ENCODE data around the gene CCDC177.
A peak's percentile ranks its signal among the peaks of the same experiment; 100 is the strongest.

CCDC177 gene

GRCh38 chr14:69572030-69572840 is 2.4 kb downstream of the CCDC177 start:
- Mint-ChIP-seq H3K4me3 (peak overlapping the region; percentile 64), H3K27me3 (peaks cover 81% of the 10 kb centered on the region), H3K9me3 (no peaks in the 10 kb centered on the region), H3K4me1 (peaks cover 12% of the 10 kb centered on the region), H3K36me3 (ENCODE audit: insufficient read depth) (no peaks in the 10 kb centered on the region), H3K27ac (ENCODE audit: low read depth) (no peak overlapping the region)
- no peak for DNase-seq (ENCODE audit: low spot score in 2 of 2)
- ATAC-seq (replicated peaks; ENCODE audit: extremely low read depth, poor library complexity, severe bottlenecking), result no peak

GRCh38 chr14:69571449-69572029 is 3.1 kb downstream of the CCDC177 start:
- Mint-ChIP-seq H3K27me3 (peaks cover 79% of the 10 kb centered on the region), H3K27ac (ENCODE audit: low read depth) (no peak overlapping the region), H3K4me1 (peaks cover 12% of the 10 kb centered on the region), H3K4me3 (no peak overlapping the region), H3K9me3 (no peaks in the 10 kb centered on the region), H3K36me3 (ENCODE audit: insufficient read depth) (no peaks in the 10 kb centered on the region)
- ATAC-seq (replicated peaks; ENCODE audit: extremely low read depth, poor library complexity, severe bottlenecking), result no peak
- DNase-seq (ENCODE audit: low spot score in 2 of 2), result no peak

- H3K27me3 Mint-ChIP-seq, result peaks cover 79% of the 10 kb centered on the region
- H3K4me1 Mint-ChIP-seq, result peaks cover 12% of the 10 kb centered on the region
- no peaks in the 10 kb centered on the region for H3K9me3 Mint-ChIP-seq
- DNase-seq (ENCODE audit: low spot score in 2 of 2) (no peak), ATAC-seq (replicated peaks; ENCODE audit: extremely low read depth, poor library complexity, severe bottlenecking) (no peak)
- no peak overlapping the region for H3K27ac Mint-ChIP-seq (ENCODE audit: low read depth)
- H3K4me3 Mint-ChIP-seq, result no peak overlapping the region
- H3K36me3 Mint-ChIP-seq (ENCODE audit: insufficient read depth), result no peaks in the 10 kb centered on the region
Measured at GRCh38 chr14:69570836-69571330, 3.8 kb downstream of the CCDC177 start.

DNA sequence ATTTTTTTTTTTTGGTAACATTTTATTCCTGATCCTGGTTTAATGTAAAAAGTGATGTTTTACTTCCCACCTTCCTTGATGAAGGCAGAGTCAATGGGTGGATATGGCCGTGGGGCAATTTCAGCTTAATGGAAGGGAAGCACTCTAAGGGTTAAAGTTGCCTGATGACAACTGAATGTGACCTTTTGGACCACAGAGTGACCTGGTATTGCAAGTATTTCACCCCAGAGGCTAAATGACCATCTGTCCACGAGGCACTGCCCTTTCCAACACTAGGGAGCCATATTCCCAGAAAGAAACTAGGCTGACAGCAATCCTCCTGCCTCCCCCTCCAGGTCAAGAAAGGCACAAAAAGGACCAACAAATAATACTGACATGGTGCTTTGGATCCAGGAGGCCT is 4.8 kb downstream of the CCDC177 start:
- H3K27me3 Mint-ChIP-seq, result peaks cover 79% of the 10 kb centered on the region
- H3K4me1 Mint-ChIP-seq, result peaks cover 11% of the 10 kb centered on the region
- H3K36me3 Mint-ChIP-seq (ENCODE audit: insufficient read depth), result no peaks in the 10 kb centered on the region
- no peaks in the 10 kb centered on the region for H3K9me3 Mint-ChIP-seq
- H3K4me3 Mint-ChIP-seq, result no peak overlapping the region
- DNase-seq (ENCODE audit: low spot score in 2 of 2), result no peak
- H3K27ac Mint-ChIP-seq (ENCODE audit: low read depth), result no peak overlapping the region
- no peak for ATAC-seq (replicated peaks; ENCODE audit: extremely low read depth, poor library complexity, severe bottlenecking)

DNA sequence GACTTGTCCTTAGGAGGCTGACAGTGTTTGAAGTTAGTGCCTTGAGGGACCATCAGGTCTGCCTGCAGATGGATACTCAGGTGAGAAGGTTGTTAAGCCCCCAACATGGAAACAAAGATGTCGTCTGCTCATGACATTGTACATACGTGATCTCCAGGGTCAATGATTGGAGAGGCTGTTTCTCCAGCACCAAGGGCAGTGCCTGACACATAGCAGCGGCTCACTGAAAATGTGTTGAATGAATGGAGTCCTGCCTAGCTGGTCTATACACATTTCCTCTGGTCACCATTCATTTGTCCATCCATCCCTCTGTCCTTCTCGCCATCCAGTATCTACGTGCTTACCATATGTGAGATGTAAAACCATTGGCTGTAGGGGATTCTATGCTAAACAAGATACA is 7.1 kb downstream of the CCDC177 start:
- no peaks in the 10 kb centered on the region for H3K9me3 Mint-ChIP-seq
- H3K4me3 Mint-ChIP-seq, result no peak overlapping the region
- ATAC-seq (replicated peaks; ENCODE audit: extremely low read depth, poor library complexity, severe bottlenecking) (no peak), DNase-seq (ENCODE audit: low spot score in 2 of 2) (no peak)
- no peaks in the 10 kb centered on the region for H3K36me3 Mint-ChIP-seq (ENCODE audit: insufficient read depth)
- no peak overlapping the region for H3K27ac Mint-ChIP-seq (ENCODE audit: low read depth)
- H3K4me1 Mint-ChIP-seq, result no peaks in the 10 kb centered on the region
- peaks cover 79% of the 10 kb centered on the region for H3K27me3 Mint-ChIP-seq

DNA sequence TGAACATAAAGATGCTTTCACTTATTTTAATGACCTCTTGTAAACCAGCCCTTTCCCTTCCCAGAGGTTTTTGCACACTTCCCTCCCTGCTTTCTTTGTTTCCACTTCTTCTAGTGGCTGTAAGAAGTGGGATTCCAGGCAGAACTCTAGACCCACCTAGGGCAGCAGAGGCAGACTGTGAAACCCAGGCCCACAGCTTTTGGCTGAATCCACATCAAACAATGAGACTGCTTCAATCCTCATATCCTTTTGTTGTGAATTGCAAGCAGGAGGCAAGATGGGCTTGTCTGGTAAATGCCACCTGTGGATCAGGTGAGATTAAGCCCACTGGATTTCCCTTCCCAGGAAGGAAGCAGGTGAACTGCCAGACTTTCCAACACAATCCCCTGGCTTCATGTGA is 12.8 kb downstream of the CCDC177 start:
- no peak for ATAC-seq (replicated peaks; ENCODE audit: extremely low read depth, poor library complexity, severe bottlenecking)
- H3K36me3 Mint-ChIP-seq (ENCODE audit: insufficient read depth), result no peaks in the 10 kb centered on the region

GRCh38 chr14:69560826-69561225 is 13.8 kb downstream of the CCDC177 start:
- Mint-ChIP-seq H3K4me3 (no peak overlapping the region), H3K27me3 (peaks cover 76% of the 10 kb centered on the region), H3K4me1 (no peaks in the 10 kb centered on the region), H3K27ac (ENCODE audit: low read depth) (no peak overlapping the region), H3K36me3 (ENCODE audit: insufficient read depth) (no peaks in the 10 kb centered on the region), H3K9me3 (no peaks in the 10 kb centered on the region)
- DNase-seq (ENCODE audit: low spot score in 2 of 2) (no peak), ATAC-seq (replicated peaks; ENCODE audit: extremely low read depth, poor library complexity, severe bottlenecking) (no peak)

More for the DNA sequence above, 12.8 kb downstream of the CCDC177 start:
- Mint-ChIP-seq H3K4me1 (no peaks in the 10 kb centered on the region), H3K9me3 (no peaks in the 10 kb centered on the region), H3K27me3 (peaks cover 87% of the 10 kb centered on the region), H3K27ac (ENCODE audit: low read depth) (no peak overlapping the region), H3K4me3 (no peak overlapping the region)
- DNase-seq (ENCODE audit: low spot score in 2 of 2), result no peak

DNA sequence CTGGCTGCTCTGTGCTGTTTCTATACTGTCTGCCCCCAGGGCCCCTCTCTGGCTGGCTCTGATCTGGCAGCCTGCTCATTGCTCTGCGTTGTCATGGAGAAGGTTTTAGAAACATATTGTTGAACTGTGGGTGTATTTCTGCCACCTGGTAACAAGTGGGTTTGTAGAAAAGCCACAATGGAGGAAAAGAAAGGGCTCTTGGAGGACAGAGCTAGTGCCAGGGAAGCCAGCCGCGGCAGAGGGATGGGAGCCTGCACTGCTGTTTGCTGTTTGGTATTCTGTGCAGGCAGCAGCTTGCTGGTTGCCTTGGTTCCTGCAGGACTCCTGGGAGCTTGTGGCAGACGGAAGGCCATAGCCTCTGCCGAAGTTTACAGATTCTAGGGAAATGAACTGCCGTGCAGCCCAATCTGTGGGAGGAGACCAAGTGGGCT is 15.1 kb downstream of the CCDC177 start:
- Mint-ChIP-seq H3K27me3 (peaks cover 64% of the 10 kb centered on the region), H3K4me3 (no peak overlapping the region), H3K4me1 (no peaks in the 10 kb centered on the region), H3K36me3 (ENCODE audit: insufficient read depth) (no peaks in the 10 kb centered on the region), H3K9me3 (no peaks in the 10 kb centered on the region), H3K27ac (ENCODE audit: low read depth) (no peak overlapping the region)
- no peak for DNase-seq (ENCODE audit: low spot score in 2 of 2)
- no peak for ATAC-seq (replicated peaks; ENCODE audit: extremely low read depth, poor library complexity, severe bottlenecking)

GRCh38 chr14:69558774-69559173 is 15.9 kb downstream of the CCDC177 start:
- Mint-ChIP-seq H3K4me3 (no peak overlapping the region), H3K36me3 (ENCODE audit: insufficient read depth) (no peaks in the 10 kb centered on the region), H3K27ac (ENCODE audit: low read depth) (no peak overlapping the region), H3K27me3 (peaks cover 64% of the 10 kb centered on the region), H3K4me1 (no peaks in the 10 kb centered on the region), H3K9me3 (no peaks in the 10 kb centered on the region)
- DNase-seq (ENCODE audit: low spot score in 2 of 2) (no peak), ATAC-seq (replicated peaks; ENCODE audit: extremely low read depth, poor library complexity, severe bottlenecking) (no peak)

DNA sequence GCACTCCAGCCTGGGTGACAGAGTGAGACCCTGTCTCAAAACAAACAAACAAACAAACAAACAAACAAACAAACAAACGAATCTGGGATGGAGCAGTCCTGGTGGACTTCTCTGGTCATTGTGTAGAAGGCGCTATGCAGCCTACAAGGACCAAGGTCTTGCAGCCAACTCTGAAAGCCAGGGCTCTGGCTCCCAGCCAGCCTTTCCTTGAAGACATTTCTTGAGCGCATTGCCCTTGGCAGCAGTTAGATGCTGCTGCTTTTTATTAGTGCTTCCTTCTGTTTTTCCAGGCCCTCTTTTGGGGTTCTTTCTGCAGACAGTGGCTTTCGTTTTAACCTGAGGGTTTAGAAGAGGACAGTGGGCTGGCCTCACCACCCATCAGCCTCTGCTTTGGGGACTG is 20.2 kb downstream of the CCDC177 start:
- no peak for ATAC-seq (replicated peaks; ENCODE audit: extremely low read depth, poor library complexity, severe bottlenecking)
- Mint-ChIP-seq H3K27ac (ENCODE audit: low read depth) (no peak overlapping the region), H3K4me1 (no peaks in the 10 kb centered on the region), H3K9me3 (no peaks in the 10 kb centered on the region), H3K27me3 (peaks cover 57% of the 10 kb centered on the region), H3K4me3 (no peak overlapping the region), H3K36me3 (ENCODE audit: insufficient read depth) (no peaks in the 10 kb centered on the region)
- no peak for DNase-seq (ENCODE audit: low spot score in 2 of 2)

- Mint-ChIP-seq H3K27ac (ENCODE audit: low read depth) (no peak overlapping the region), H3K27me3 (peaks cover 46% of the 10 kb centered on the region), H3K36me3 (ENCODE audit: insufficient read depth) (no peaks in the 10 kb centered on the region)
Measured at GRCh38 chr14:69553252-69553651, 21.4 kb downstream of the CCDC177 start.

GRCh38 chr14:69551511-69551910 is 23.2 kb downstream of the CCDC177 start:
- ATAC-seq (replicated peaks; ENCODE audit: extremely low read depth, poor library complexity, severe bottlenecking), result no peak
- DNase-seq (ENCODE audit: low spot score in 2 of 2), result no peak
- Mint-ChIP-seq H3K4me1 (no peaks in the 10 kb centered on the region), H3K27ac (ENCODE audit: low read depth) (no peak overlapping the region), H3K4me3 (no peak overlapping the region), H3K27me3 (peaks cover 51% of the 10 kb centered on the region), H3K9me3 (no peaks in the 10 kb centered on the region), H3K36me3 (ENCODE audit: insufficient read depth) (no peaks in the 10 kb centered on the region)

More at GRCh38 chr14:69553252-69553651, 21.4 kb downstream of the CCDC177 start:
- Mint-ChIP-seq H3K4me1 (no peaks in the 10 kb centered on the region), H3K4me3 (no peak overlapping the region), H3K9me3 (no peaks in the 10 kb centered on the region)
- DNase-seq (ENCODE audit: low spot score in 2 of 2) (no peak), ATAC-seq (replicated peaks; ENCODE audit: extremely low read depth, poor library complexity, severe bottlenecking) (no peak)

DNA sequence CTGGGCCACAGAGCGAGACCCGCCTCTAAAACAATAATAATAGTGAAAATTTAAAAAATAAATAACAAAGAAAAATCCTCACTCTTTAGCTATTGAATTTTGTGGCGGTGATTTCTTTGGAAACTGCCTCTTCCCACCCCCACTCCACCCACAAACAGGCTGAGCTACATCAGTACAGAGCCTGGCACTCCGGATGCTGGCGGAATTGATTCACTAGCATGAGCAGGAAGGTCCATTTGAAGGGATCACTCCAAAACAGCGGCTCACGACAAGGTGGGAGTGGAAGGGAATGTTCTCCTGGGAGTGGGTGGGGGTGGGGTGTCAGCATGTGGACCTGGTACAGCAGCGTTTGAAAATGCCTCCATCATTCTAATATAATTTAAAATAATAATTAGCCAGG is 26.1 kb downstream of the CCDC177 start:
- no peaks in the 10 kb centered on the region for H3K9me3 Mint-ChIP-seq
- ATAC-seq (replicated peaks; ENCODE audit: extremely low read depth, poor library complexity, severe bottlenecking) (no peak), DNase-seq (ENCODE audit: low spot score in 2 of 2) (no peak)
- H3K4me3 Mint-ChIP-seq, result no peak overlapping the region
- H3K36me3 Mint-ChIP-seq (ENCODE audit: insufficient read depth), result no peaks in the 10 kb centered on the region
- no peak overlapping the region for H3K27ac Mint-ChIP-seq (ENCODE audit: low read depth)
- peaks cover 65% of the 10 kb centered on the region for H3K27me3 Mint-ChIP-seq
- no peaks in the 10 kb centered on the region for H3K4me1 Mint-ChIP-seq
